HUES6 (cell line): ENCODE results near the gene PHLDB3.

Source experiments
- H3K27ac ChIP-seq: 2 replicates; pipeline ENCODE4 v1.7.0; 2013; ENCODE audit warnings: low read depth, mild to moderate bottlenecking, low read length, inconsistent platforms
- H3K27me3 ChIP-seq: 2 replicates; pipeline ENCODE4 v1.6.1; 2013; ENCODE audit warnings: low read length; ENCODE audit not compliant: control insufficient read depth, insufficient read depth
- H3K36me3 ChIP-seq: 2 replicates; pipeline ENCODE4 v1.6.1; 2013; ENCODE audit warnings: low read length; ENCODE audit not compliant: control insufficient read depth, insufficient read depth
- H3K4me1 ChIP-seq: 2 replicates; pipeline ENCODE4 v1.6.1; 2013; ENCODE audit warnings: low read length; ENCODE audit not compliant: control insufficient read depth, insufficient read depth
- H3K4me3 ChIP-seq: 2 replicates; pipeline ENCODE4 v1.5.1; 2013; ENCODE audit warnings: low read depth, low read length
- H3K9ac ChIP-seq: one replicate; pipeline ENCODE4 v1.6.1; 2013; ENCODE audit warnings: mild to moderate bottlenecking, low read length
- H3K9me3 ChIP-seq: 2 replicates; pipeline ENCODE4 v1.6.1; 2013; ENCODE audit warnings: low read depth, low read length; ENCODE audit not compliant: control insufficient read depth, insufficient read depth

Gene PHLDB3

DNA sequence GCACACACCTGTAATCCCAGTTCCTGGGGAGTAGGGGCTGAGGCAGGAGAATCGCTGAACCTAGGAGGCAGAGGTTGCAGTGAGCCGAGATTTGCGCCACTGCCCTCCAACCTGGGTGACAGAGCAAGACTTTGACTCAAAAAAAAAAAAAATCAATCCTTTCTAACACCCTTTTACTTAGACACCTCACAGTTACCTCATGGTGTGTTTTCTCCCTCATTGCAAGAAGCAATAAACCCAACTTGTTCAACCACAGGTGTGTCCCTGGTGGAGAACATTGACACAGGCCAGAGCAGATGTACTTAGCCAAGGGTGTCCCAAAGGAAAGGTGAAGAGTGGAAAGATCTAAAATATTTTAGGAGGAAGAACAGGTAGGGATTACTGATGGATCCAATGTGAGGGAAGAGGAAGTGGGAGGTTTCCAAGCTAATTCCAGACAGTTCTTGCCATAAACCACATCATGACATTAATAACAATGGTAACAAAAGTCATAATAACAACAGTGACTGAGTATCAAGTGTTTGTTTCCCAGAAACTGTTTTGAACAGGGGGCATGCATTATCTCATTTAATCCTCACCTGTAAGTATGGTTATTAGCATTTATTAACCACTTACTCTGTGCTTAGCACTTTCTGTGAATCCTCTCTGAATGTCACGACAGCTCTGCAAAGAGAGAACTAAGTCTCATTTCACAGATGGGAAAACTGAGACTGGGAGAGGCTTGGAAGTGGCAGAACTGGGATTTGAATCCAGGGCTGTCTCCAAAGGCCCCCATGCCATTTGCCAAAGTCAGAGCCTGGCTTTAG, 36.0 kb downstream of the PHLDB3 start:
- no peak overlapping the region for H3K27ac ChIP-seq
- peaks cover 10% of the 10 kb centered on the region for H3K4me1 ChIP-seq
- no peaks in the 10 kb centered on the region for H3K36me3 ChIP-seq
- peaks cover 21% of the 10 kb centered on the region for H3K27me3 ChIP-seq
- H3K4me3 ChIP-seq, result no peak overlapping the region
- no peak overlapping the region for H3K9ac ChIP-seq
- H3K9me3 ChIP-seq, result no peaks in the 10 kb centered on the region

DNA sequence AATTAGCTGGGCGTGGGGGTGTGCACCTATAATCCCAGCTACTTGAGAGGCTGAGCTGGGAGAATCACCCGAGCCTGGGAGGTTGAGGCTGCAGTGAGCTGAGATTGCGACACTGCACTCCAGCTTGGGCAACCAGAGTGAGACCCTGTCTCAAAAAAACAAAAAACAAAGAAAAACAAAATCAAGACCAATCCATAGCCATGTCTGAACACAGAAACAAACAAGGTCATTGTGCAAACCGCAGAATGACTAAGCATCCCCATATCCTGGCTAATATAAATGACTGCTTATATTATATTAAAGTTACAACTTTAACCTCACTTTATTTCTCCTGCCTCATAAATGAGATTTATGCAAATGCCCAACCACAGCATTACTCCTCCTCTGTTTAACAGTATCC, 36.8 kb downstream of the PHLDB3 start:
- H3K27me3 ChIP-seq, result peaks cover 25% of the 10 kb centered on the region
- H3K9me3 ChIP-seq, result no peaks in the 10 kb centered on the region
- no peak overlapping the region for H3K9ac ChIP-seq
- peaks cover 13% of the 10 kb centered on the region for H3K4me1 ChIP-seq
- H3K36me3 ChIP-seq, result no peaks in the 10 kb centered on the region
- no peak overlapping the region for H3K4me3 ChIP-seq
- H3K27ac ChIP-seq, result no peak overlapping the region

DNA sequence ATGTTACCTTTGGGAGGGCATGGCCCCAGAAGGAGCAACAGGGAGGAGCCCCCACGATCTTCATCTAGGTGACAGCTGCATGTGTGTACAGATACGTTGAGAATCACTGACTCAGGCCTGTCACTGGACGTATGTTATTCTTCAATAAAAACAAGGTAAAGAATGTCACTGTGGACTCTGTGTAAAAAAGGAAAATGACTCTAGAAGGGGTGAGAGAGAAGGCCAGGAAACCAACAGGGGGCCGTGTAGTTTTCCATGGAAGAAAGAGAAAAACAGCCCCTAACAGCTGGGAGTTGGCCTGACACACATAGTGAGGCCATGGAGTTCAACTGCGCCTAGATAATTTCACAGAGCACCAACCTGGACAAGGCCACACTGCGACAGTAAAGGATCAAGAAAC, 37.3 kb downstream of the PHLDB3 start:
- H3K4me1 ChIP-seq, result peaks cover 14% of the 10 kb centered on the region
- no peak overlapping the region for H3K9ac ChIP-seq
- no peaks in the 10 kb centered on the region for H3K9me3 ChIP-seq
- peaks cover 29% of the 10 kb centered on the region for H3K27me3 ChIP-seq
- no peak overlapping the region for H3K4me3 ChIP-seq
- H3K36me3 ChIP-seq, result no peaks in the 10 kb centered on the region
- H3K27ac ChIP-seq, result no peak overlapping the region

DNA sequence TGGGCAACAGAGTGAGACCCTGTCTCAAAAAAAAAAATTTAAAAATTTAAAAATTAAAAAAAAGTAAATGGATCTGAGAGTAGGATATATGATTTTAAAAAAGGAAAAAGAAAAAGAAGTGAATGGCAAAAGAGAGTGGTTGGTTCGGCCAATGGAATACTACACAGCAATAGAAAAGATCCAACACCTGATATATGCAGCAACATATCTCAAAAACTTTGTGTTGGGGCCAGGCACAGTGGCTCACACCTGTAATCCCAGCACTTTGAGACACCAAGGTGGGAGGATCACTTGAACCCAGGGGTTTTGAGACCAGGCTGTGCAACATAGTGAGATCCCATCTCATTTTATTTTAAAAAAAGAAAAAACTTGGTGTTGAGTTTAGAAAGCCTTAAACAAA, 37.8 kb downstream of the PHLDB3 start:
- Histone ChIP-seq H3K4me3 (no peak overlapping the region), H3K27ac (no peak overlapping the region)

GRCh38 chr19:43465468-43466120, 39.0 kb downstream of the PHLDB3 start, which contains the start of gene LYPD3:
Gene LYPD3 (minus strand): TSS chr19:43465608. CDS start chr19:43465571, 37 bp downstream.
- peaks cover 14% of the 10 kb centered on the region for H3K4me1 ChIP-seq
- no peak within 1 kb of the TSS for H3K27ac ChIP-seq
- H3K9me3 ChIP-seq, result no peaks in the 10 kb centered on the region
- H3K9ac ChIP-seq, result no peak within 1 kb of the TSS
- H3K36me3 ChIP-seq, result no peaks in the 10 kb centered on the region
- H3K4me3 ChIP-seq, result peak within 1 kb of the TSS; percentile 90
- peaks cover 33% of the 10 kb centered on the region for H3K27me3 ChIP-seq

More for the DNA sequence above, 37.8 kb downstream of the PHLDB3 start:
- Histone ChIP-seq H3K9ac (no peak overlapping the region), H3K9me3 (no peaks in the 10 kb centered on the region), H3K4me1 (peaks cover 14% of the 10 kb centered on the region), H3K36me3 (no peaks in the 10 kb centered on the region), H3K27me3 (peaks cover 33% of the 10 kb centered on the region)

- peak overlapping the region; percentile 90 for H3K4me3 ChIP-seq
- H3K27ac ChIP-seq, result no peak overlapping the region
- H3K36me3 ChIP-seq, result no peaks in the 10 kb centered on the region
Measured at GRCh38 chr19:43464134-43464775, 40.3 kb downstream of the PHLDB3 start.

DNA sequence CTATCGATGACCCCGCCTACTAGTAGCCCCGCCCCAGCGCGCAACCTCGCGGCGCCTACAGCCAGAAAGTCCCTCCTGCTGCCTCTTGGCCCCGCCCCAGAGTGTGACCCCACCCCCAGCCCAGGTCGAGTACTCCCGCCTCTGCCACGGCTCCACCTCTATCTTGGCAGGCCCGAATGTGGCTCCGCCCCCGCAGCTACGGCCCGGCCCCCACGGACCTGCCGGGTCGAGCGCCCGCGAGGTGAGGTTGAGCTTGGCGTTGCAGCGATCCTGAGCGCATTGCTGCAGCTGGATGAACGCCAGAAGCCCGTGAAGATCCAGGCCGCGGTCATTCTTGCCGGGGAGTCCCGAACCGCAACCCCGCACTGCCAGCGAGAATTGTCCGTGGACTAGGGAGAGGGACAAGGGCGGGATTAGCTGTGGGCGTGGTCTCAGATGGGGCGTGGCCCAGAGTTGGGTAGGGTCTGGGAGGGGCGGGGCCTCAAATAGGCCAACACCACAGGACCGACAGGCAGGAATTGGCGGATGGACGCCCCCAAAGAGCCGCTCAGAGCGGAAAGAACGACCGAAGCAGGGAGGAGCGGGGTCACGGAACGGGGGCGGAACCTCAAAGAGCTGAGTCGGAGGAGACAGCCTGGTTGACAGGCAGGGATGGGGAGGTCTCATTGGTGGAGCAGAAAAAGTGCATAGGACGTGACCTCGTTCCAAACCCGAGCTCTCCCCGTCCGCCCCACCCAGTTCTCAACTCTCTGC, 41.0 kb downstream of the PHLDB3 start:
- peaks cover 33% of the 10 kb centered on the region for H3K27me3 ChIP-seq
- no peaks in the 10 kb centered on the region for H3K9me3 ChIP-seq
- H3K4me1 ChIP-seq, result peaks cover 14% of the 10 kb centered on the region
- H3K9ac ChIP-seq, result peak overlapping the region; percentile 41
- no peak overlapping the region for H3K27ac ChIP-seq
- peak overlapping the region; percentile 90 for H3K4me3 ChIP-seq
- no peaks in the 10 kb centered on the region for H3K36me3 ChIP-seq

More at GRCh38 chr19:43464134-43464775, 40.3 kb downstream of the PHLDB3 start:
- Histone ChIP-seq H3K4me1 (peaks cover 14% of the 10 kb centered on the region), H3K27me3 (peaks cover 33% of the 10 kb centered on the region), H3K9me3 (no peaks in the 10 kb centered on the region), H3K9ac (no peak overlapping the region)

DNA sequence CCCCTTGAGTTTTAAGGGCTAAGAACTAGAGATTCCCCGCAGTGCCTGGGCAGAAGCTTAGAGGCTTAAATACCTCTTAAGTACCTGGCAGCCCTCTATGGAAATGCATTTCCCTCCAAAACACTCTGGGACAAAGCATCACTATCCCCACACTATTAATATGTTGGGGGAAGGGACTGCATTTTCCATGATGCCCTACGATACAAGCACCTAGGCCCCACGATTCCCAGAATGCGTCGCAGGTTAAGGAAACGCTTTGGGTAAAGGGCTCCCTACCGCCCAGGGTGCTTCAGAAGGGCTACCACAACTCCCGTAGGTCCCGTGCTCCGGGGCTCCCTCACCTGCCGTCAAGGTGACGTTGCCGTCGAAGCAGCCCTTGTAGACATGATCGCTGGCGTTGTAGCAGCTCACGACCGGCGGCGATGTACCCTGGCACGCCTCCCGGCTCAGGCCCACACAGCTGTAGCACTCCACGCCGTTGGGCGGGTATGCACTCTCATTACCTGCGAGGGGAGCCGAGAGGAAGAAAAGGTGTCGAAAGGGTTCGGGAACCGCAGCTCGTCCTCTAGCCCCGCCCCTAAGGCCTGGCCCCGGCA, 41.7 kb downstream of the PHLDB3 start:
- Histone ChIP-seq H3K9me3 (no peaks in the 10 kb centered on the region), H3K27me3 (peaks cover 33% of the 10 kb centered on the region), H3K36me3 (no peaks in the 10 kb centered on the region), H3K27ac (no peak overlapping the region), H3K4me3 (peak overlapping the region; percentile 60), H3K4me1 (peaks cover 15% of the 10 kb centered on the region), H3K9ac (peak overlapping the region; percentile 25)

GRCh38 chr19:43462383-43462782, 42.2 kb downstream of the PHLDB3 start:
- no peaks in the 10 kb centered on the region for H3K9me3 ChIP-seq
- peaks cover 20% of the 10 kb centered on the region for H3K4me1 ChIP-seq
- no peak overlapping the region for H3K9ac ChIP-seq
- H3K4me3 ChIP-seq, result peak overlapping the region; percentile 60
- no peaks in the 10 kb centered on the region for H3K36me3 ChIP-seq
- H3K27me3 ChIP-seq, result peaks cover 33% of the 10 kb centered on the region
- no peak overlapping the region for H3K27ac ChIP-seq

GRCh38 chr19:43461303-43461702, 43.2 kb downstream of the PHLDB3 start:
- Histone ChIP-seq H3K27ac (no peak overlapping the region), H3K9me3 (no peaks in the 10 kb centered on the region), H3K9ac (no peak overlapping the region), H3K4me1 (peaks cover 20% of the 10 kb centered on the region), H3K36me3 (no peaks in the 10 kb centered on the region), H3K4me3 (no peak overlapping the region), H3K27me3 (peaks cover 33% of the 10 kb centered on the region)
